Chondrocyte (in vitro differentiated cells): ENCODE results near the gene B3GALT6. TPM values are rescaled to one million over a fixed set of nuclear protein-coding genes. Genes with fewer than 3 reads are reported as not detected.
A peak's percentile ranks its signal among the peaks of the same experiment; 100 is the strongest.

Source experiments
- DNase-seq: peaks from one replicate; pipeline ENCODE4 v3.0.0; 2021; ENCODE audit warnings: mixed read lengths, low spot score
- H3K27ac Mint-ChIP-seq: one replicate; pipeline ENCODE4 v1.8.0; 2021; ENCODE audit warnings: mild to moderate bottlenecking, moderate library complexity, mixed read lengths; ENCODE audit not compliant: unreplicated experiment
- H3K27me3 Mint-ChIP-seq: 2 replicates; pipeline ENCODE4 v1.8.0; 2021; ENCODE audit warnings: low read depth, mixed read lengths
- H3K36me3 Mint-ChIP-seq: 2 replicates; pipeline ENCODE4 v1.8.0; 2021; ENCODE audit warnings: low read depth, mixed read lengths
- H3K4me1 Mint-ChIP-seq: 2 replicates; pipeline ENCODE4 v1.8.0; 2021; ENCODE audit warnings: low read depth, mild to moderate bottlenecking, mixed read lengths
- H3K4me3 Mint-ChIP-seq: one replicate; pipeline ENCODE4 v1.8.0; 2021; ENCODE audit warnings: mild to moderate bottlenecking, moderate library complexity, mixed read lengths; ENCODE audit not compliant: unreplicated experiment
- H3K9me3 Mint-ChIP-seq: 2 replicates; pipeline ENCODE4 v1.8.0; 2021; ENCODE audit warnings: low read depth, mixed read lengths
- CTCF ChIP-seq: fragments of 200-600 bp; sonication (generic); IDR thresholded peaks from 2 replicates; pipeline ENCODE4 v1.5.0; 2021; ENCODE audit warnings: antibody characterized with exemption, mild to moderate bottlenecking, moderate library complexity
- total RNA-seq: library from RNA; stranded (reverse); gene quantifications from 3 replicates; pipeline ENCODE4 v1.2.1, GENCODE V29; 2021

B3GALT6 gene
- total RNA-seq, 1 donor from 2014 or later, result 39.6 TPM

- DNase-seq, result peak; percentile 82
- H3K27ac Mint-ChIP-seq, result no peak overlapping the region
- TF ChIP-seq CTCF, result no peak
- peaks cover 5% of the 10 kb centered on the region for H3K36me3 Mint-ChIP-seq
- no peaks in the 10 kb centered on the region for H3K9me3 Mint-ChIP-seq
- no peak overlapping the region for H3K4me3 Mint-ChIP-seq
- peaks cover 12% of the 10 kb centered on the region for H3K4me1 Mint-ChIP-seq
- no peaks in the 10 kb centered on the region for H3K27me3 Mint-ChIP-seq
These were observed 20.2 kb upstream of the B3GALT6 start for GRCh38 chr1:1211541-1212441.

GRCh38 chr1:1212780-1213344 lies 19.2 kb upstream of the B3GALT6 start:
- peaks cover 5% of the 10 kb centered on the region for H3K36me3 Mint-ChIP-seq
- TF ChIP-seq CTCF, result no peak
- no peaks in the 10 kb centered on the region for H3K9me3 Mint-ChIP-seq
- no peak overlapping the region for H3K4me3 Mint-ChIP-seq
- no peak overlapping the region for H3K27ac Mint-ChIP-seq
- peak; percentile 95 for DNase-seq
- H3K27me3 Mint-ChIP-seq, result no peaks in the 10 kb centered on the region
- peaks cover 11% of the 10 kb centered on the region for H3K4me1 Mint-ChIP-seq

- peaks cover 3% of the 10 kb centered on the region for H3K4me1 Mint-ChIP-seq
- no peaks in the 10 kb centered on the region for H3K27me3 Mint-ChIP-seq
- H3K9me3 Mint-ChIP-seq, result no peaks in the 10 kb centered on the region
- DNase-seq, result peak; percentile 93
- no peak within 1 kb of the TSS for H3K4me3 Mint-ChIP-seq
- TF ChIP-seq CTCF, result no peak
- H3K27ac Mint-ChIP-seq, result no peak within 1 kb of the TSS
- H3K36me3 Mint-ChIP-seq, result peaks cover 5% of the 10 kb centered on the region
These were observed 18.4 kb upstream of the B3GALT6 start, which contains the start of gene TNFRSF4 for GRCh38 chr1:1213345-1214265. TSS of gene TNFRSF4 (minus strand) at chr1:1214153. CDS start at chr1:1214127, 26 bp downstream.

GRCh38 chr1:1215080-1215676 lies 16.9 kb upstream of the B3GALT6 start:
- H3K4me3 Mint-ChIP-seq, result no peak overlapping the region
- no peak for DNase-seq

More at GRCh38 chr1:1215080-1215676, 16.9 kb upstream of the B3GALT6 start:
- Mint-ChIP-seq H3K4me1 (no peaks in the 10 kb centered on the region), H3K27ac (no peak overlapping the region), H3K36me3 (peaks cover 5% of the 10 kb centered on the region), H3K9me3 (no peaks in the 10 kb centered on the region), H3K27me3 (no peaks in the 10 kb centered on the region)
- TF ChIP-seq CTCF, result no peak
